Measurements from ENCODE around the gene SCGB1D4.

SCGB1D4 gene

DNA sequence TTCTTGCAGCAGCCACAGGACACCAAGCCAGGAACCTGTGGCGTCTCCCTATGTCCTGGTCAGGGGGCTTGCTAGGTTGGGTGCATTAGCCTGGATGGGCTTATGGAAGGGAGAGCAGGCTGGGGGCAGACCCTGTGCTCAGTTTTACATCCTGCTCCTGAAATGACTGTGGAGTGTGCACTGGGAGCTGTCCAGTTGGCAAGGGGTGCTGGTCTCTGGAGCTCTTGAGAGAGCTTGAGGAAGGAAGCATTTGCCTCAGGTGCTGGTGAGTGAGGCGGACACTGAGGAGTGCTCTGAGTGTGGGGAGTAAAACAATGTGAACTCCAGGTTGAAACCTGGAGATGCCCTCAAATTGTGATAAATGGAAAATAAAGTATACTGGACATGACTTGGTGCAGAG, 3.4 kb downstream of the SCGB1D4 start:
- DNase-seq (ENCODE audit: insufficient read length, low spot score) (no peak), FAIRE-seq (no peak)

DNA sequence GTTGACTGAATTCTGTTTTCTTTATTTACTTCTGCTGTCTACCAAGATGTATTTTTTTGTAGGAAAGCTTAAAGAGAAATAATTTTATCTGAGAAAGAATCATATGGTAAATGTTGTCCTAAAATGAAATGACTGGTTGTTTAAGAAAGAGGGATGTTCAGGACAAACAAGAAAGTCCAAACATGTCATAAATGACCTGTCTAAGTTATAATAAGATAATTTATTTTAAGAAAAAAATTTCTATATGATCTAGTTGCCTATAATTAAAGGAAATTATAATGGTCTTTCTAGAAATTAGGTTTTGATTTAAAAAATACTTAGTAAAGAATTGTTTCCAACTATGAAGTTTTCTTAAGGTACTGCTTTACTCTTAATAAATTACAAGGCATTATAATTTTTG, 18.4 kb downstream of the SCGB1D4 start:
- DNase-seq (ENCODE audit: insufficient read length, low spot score) = no peak
- FAIRE-seq = no peak

DNA sequence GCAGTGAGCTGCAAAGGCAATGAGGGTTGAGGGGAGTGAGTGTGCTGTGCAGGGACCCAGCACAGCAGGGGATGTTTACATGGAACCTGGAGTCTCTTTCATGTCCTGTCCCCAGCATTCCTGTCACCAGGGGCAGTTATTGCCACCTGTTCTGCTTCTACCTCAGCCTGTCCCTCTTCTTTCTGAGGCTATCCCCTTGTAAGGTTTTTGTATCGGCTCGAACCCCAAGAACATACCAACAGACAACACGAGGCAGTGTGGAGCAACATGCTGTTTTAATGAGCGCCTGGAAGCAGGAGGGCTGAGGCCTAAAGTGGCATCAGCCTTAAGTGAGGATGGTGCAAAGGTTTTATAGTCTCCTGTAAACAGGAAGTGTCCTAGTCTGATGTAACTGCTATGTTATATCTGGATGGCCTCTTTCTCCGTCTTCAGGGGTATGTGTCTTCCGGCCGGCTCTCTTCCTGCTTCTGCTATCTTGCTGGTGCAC, 25.0 kb downstream of the SCGB1D4 start:
- no peak for DNase-seq (ENCODE audit: insufficient read length, low spot score)
- FAIRE-seq = no peak

DNA sequence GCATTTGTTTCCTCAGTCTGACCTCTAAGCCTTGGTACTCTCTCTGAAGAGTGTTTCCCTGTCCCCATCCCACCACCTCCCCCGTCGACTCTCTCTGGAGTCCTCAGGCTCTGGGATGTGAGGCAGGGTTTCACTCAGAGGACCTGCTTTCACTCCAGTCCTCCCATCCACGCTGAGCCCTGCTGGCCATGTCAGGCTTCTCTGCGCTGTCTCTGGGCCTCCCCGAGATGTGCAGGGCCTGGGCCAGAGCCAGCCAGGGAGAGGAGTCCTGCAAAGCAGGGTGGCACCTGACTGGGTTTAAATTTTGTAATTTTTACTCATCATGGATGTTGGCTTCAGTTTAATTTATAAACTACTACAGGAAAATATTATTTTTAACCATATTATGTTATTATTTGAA, 25.6 kb downstream of the SCGB1D4 start:
- DNase-seq (ENCODE audit: insufficient read length, low spot score) (no peak), FAIRE-seq (no peak)

DNA sequence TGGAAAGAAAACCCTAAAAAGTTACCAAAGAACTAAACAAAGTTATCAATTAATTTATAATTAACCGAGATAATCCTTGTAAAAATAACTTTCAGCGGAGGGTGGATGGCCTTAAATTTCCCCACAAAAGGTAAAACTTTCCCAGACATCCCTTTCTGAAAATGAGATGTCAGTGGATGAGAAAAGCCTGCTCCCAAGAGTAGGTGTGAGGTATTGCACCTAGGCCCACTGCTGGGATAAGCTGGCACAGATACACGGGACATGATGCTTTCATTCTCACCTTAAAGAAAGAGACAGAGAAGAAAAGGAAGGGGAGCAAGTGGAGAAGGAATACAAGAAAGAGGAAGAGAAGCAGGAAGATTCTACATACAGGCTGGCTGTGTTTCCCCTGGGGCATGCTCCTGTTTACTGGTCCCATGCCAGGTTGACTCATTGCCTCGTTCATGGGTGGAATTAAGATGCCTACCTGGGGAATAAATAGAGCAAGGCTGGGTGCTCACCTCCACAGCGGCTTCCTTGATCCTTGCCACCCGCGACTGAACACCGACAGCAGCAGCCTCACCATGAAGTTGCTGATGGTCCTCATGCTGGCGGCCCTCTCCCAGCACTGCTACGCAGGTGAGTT, 29.1 kb downstream of the SCGB1D4 start, which contains the start of gene SCGB2A2:
SCGB2A2 (plus strand) TSS at position 505 of the 625 bp plus-strand sequence; CDS start at position 564, 59 bp downstream.
- FAIRE-seq (no peak), DNase-seq (ENCODE audit: insufficient read length, low spot score) (no peak)

DNA sequence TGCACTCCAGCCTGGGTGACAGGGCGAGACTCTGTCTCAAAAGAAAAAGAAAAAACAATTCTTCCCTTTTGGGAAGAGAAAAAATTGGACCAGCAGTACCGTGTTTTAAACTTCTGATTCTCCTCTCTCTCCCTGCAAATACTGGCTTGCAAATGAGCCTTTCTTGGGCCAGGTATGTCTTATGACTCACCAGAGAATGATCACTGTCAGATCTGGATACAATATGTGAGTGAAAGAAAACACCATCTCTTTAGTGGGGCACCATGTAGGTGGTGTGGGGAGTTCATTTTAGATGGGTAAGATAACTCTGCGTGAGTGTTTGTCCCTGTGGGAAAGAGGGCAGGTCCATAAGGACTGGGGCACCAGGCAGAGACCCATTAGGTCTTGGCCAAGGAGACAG, 31.3 kb downstream of the SCGB1D4 start:
- FAIRE-seq = no peak

DNA sequence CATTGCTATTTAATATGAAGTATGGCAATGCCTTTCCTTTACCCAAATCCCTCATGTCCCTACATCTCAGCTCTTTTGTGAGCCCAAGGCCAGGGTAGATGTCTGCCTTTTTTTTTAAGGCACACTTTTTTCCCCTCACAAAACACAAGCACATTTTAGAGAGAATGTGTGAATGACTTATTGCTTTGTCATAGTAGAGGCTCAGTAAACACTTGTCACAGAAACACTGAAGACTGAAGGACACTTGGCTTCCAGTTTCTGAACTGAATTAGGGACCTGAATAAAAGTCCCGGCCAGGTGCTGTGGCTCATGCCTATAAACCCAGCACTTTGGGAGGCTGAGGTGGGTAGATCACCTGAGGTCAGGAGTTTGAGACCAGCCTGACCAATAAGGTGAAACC, 31.8 kb downstream of the SCGB1D4 start:
- DNase-seq (ENCODE audit: insufficient read length, low spot score) = no peak
- FAIRE-seq = no peak

More for the DNA sequence above, 31.3 kb downstream of the SCGB1D4 start:
- no peak for DNase-seq (ENCODE audit: insufficient read length, low spot score)

DNA sequence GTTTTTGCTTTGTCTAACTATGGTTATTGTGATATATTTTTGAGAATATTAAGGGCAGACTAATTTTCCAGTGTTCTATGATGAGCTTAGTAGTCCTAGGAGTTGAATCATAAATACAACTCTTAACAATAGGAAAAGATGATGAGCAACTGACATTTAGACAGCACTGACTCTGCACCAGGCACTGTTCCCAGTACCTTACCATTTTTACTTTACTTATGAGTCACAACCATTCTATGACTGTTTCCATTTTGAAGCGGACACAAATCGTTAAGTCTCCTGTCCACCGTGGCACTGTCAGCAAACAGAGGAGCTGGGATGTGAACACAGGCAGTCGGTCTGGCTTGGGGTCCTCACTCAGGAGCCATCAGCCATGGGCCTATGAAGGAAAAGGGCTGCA, 32.3 kb downstream of the SCGB1D4 start:
- FAIRE-seq (no peak), DNase-seq (ENCODE audit: insufficient read length, low spot score) (no peak)

DNA sequence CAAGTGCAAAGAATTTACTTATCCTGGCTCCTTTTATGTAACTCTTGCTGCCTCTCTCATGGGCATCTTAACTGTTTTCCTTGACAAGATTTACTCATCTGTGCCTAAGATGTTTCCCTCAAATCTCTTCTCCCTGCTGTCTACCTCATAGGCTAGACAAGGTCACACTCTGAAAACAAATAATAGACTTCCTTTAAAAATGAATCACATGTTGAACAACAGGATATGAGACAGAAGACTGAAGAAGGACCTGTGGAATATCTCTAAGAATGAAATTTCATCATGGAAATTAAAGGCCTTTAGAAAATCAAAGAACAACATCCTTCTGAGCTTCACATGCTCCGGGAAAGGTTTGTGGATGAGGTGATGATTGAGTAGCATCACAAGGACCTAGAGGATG, 34.9 kb downstream of the SCGB1D4 start:
- FAIRE-seq = no peak
- DNase-seq (ENCODE audit: insufficient read length, low spot score) = no peak

DNA sequence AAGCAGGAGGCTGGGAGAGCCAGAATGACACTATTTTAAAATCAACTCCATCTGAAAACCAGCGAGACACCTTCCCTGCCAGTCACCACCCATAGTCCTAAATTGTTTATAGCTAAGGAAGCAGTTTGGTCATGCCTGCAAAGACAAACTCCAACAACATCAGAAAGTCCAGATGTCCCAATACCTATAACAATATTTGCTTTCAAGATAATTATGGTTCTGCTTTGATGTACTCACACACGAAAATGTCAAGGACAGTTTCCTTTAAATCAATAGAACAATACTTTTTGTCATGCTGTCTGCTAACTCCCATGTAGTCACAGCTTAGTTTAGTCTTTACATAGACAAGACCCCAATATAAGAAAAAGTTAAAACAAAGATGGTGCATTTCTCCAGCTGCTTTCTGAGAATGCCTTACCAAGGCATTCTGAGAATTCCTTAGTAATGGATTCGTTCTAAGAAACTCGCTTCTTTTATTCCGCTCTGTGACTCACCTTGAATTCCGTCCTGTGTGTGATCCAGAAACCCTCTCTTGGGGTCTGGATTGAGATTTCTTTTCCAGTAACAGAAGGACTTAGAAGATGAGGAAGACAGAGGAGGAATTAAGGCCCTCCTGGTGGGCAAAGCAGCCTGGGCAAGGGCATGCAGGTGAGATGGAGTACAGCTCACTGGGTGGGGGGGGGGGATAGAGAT, 38.5 kb downstream of the SCGB1D4 start:
- FAIRE-seq (no peak), DNase-seq (ENCODE audit: insufficient read length, low spot score) (no peak)

DNA sequence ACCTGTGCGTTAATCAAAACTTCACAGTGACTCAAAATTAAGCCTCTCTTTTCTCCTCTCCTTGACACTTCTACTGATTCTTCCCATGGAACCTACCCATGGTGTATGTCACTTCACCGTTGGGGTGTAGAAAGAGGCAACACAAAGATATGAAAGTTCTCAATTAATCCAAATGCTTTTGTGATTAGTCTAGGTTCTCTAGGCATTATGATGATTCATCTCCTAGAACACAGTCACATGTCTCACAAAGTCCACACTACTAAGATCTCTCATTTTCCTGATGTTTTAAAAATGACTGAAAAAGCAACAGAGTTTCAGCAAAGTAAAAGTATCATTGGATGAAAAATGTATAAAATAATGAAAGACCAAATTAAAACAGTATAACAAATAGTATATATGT, 42.6 kb downstream of the SCGB1D4 start:
- no peak for DNase-seq (ENCODE audit: insufficient read length, low spot score)
- FAIRE-seq = no peak

DNA sequence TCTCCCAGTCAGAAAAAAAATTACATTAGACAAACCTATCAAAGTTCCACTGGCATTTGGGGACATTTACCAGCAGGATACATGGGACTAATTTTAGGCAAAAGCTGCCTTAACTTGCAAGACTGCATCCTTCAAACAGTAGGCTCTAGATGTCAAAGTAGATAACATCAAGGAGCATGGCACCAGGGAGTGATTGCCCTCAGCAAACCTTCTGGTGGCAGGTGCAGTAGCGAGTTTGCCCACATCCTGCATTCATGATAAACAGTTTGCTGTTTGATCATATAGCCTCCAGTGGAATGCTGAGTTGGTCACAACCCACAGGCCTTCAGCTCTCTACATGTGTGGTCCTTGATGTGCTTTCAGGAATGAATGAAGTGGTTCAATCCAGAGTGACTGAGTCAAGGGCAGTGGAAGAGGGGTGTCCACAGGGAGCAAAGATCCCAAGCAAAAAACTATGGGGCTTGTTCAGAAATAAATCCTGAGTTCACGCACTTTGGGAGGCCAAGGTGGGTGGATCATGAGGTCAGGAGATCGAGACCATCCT, 44.8 kb downstream of the SCGB1D4 start:
- FAIRE-seq (no peak), DNase-seq (ENCODE audit: insufficient read length, low spot score) (no peak)

DNA sequence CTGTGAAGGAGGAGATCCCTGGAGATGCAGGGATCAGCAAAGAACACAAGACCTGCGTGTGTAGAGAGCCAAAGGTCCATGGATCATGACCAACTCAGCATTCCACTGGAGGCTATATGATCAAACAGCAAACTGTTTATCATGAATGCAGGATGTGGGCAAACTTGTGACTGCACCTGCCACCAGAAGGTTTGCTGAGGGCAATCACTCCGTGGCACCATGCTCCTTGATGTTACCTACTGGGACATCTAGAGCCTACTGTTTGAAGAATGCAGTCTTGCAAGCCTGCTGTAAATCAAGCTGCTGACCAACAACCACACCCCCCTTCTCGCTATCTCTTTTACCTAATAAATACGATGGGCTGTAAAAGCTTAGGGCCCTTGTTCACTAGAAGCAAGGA, 47.2 kb downstream of the SCGB1D4 start:
- DNase-seq (ENCODE audit: insufficient read length, low spot score) (no peak), FAIRE-seq (no peak)

Data from HTR-8/SVneo (cell line).